Body of pancreas (tissue), 4 donors: Measurements from ENCODE around the gene CYTH1. TPM values are rescaled to one million over a fixed set of nuclear protein-coding genes. Genes with fewer than 3 reads are reported as not detected.

Experiments
- ATAC-seq: fragments of 150-250 bp; one replicate; pipeline ENCODE4 v1.9.1; 2016
- DNase-seq, 4 donors: peaks; one replicate each; pipeline ENCODE4 v3.0.0-alpha.2; 2019
- H3K27ac ChIP-seq, 4 donors: fragments of 200-600 bp; sonication (generic); 1 replicate in 3 of 4; 2 replicates in 1 of 4; pipeline versions ENCODE4 v1.5.1 to v1.6.1; 2016 to 2019; ENCODE audit warnings: mild to moderate bottlenecking in 1 of 4, mixed read lengths in 1 of 4, moderate library complexity in 1 of 4
- H3K27me3 ChIP-seq, 2 donors: fragments of 200-600 bp; sonication (generic); one replicate each; pipeline ENCODE4 v1.6.0; 2016; ENCODE audit warnings: mild to moderate bottlenecking in 1 of 2
- H3K36me3 ChIP-seq, 2 donors: fragments of 200-600 bp; sonication (generic); replicated peaks in 1 of 2; 2 replicates each; pipeline ENCODE4 v1.5.1; 2016; ENCODE audit warnings: low read depth in 2 of 2; ENCODE audit not compliant: insufficient read depth in 1 of 2
- H3K4me1 ChIP-seq: fragments of 200-600 bp; sonication (generic); one replicate; pipeline ENCODE4 v1.6.0; 2016
- H3K4me3 ChIP-seq, 2 donors: fragments of 200-600 bp; sonication (generic); 1 replicate in 1 of 2; 2 replicates in 1 of 2; pipeline ENCODE4 v1.5.1; 2016 to 2019
- H3K9me3 ChIP-seq, 3 donors: fragments of 200-600 bp; sonication (generic); 1 replicate in 2 of 3; 2 replicates in 1 of 3; pipeline ENCODE4 v1.5.1; 2016
- POLR2A ChIP-seq, 3 donors: fragments of 450-650 bp; IDR thresholded peaks; one replicate each; pipeline ENCODE4 v1.6.1; 2016; ENCODE audit warnings: antibody characterized with exemption in 3 of 3, mild to moderate bottlenecking in 2 of 3
- WGBS, 2 donors: methylation state at CpG; one replicate each; pipeline ENCODE4 v1.1.5; 2017; 5-methylcytosine and 5-hydroxymethylcytosine counted together
- intact Hi-C: fragments of 100-400 bp; cut with DNase I; formaldehyde crosslinking; loops from one replicate; pipeline ENCODE4 v1.15.1; 2023
- total RNA-seq, 2 donors: library from RNA; depleted of rRNA; stranded (reverse); fragments of >200 nt; gene quantifications; one replicate each; pipeline ENCODE4 v1.1.0, GENCODE V29; 2016
- TF ChIP-seq, protein P1 (sequence below), 7 experiments: fragments of 450-650 bp in 4 of 7; fragments of 200-600 bp in 3 of 7; sonication (generic) in 3 of 7; IDR thresholded peaks; one replicate each; pipeline ENCODE4 v1.5.1; 2016 to 2019; ENCODE audit warnings: antibody characterized with exemption in 7 of 7

CYTH1 gene
- total RNA-seq, 2 donors from 2014 or later: 32.2 to 60.6 TPM

GRCh38 chr17:78683408-78683961, 98.6 kb downstream of the CYTH1 start:
- Histone ChIP-seq H3K9me3 (no peaks in the 10 kb centered on the region), H3K4me1 (no peaks in the 10 kb centered on the region), H3K27me3 (no peaks in the 10 kb centered on the region), H3K4me3 (no peak overlapping the region), H3K36me3 (peaks cover 9 to 28% of the 10 kb centered on the region in 2 donors), H3K27ac (no peak overlapping the region)
- intact Hi-C loops: no loop called here
- DNase-seq: no peak
- no peak for TF ChIP-seq POLR2A (IDR thresholded peaks at IDR 0.05)
- TF ChIP-seq, protein P1, sequence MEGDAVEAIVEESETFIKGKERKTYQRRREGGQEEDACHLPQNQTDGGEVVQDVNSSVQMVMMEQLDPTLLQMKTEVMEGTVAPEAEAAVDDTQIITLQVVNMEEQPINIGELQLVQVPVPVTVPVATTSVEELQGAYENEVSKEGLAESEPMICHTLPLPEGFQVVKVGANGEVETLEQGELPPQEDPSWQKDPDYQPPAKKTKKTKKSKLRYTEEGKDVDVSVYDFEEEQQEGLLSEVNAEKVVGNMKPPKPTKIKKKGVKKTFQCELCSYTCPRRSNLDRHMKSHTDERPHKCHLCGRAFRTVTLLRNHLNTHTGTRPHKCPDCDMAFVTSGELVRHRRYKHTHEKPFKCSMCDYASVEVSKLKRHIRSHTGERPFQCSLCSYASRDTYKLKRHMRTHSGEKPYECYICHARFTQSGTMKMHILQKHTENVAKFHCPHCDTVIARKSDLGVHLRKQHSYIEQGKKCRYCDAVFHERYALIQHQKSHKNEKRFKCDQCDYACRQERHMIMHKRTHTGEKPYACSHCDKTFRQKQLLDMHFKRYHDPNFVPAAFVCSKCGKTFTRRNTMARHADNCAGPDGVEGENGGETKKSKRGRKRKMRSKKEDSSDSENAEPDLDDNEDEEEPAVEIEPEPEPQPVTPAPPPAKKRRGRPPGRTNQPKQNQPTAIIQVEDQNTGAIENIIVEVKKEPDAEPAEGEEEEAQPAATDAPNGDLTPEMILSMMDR (IDR thresholded peaks at IDR 0.05): no peak
- ATAC-seq: no peak
- WGBS, 2 donors: 94 to 95% methylated on average over 3 to 5 of the region's 5 CpGs

- Histone ChIP-seq H3K36me3 (peaks cover 9 to 21% of the 10 kb centered on the region in 2 donors), H3K4me1 (no peaks in the 10 kb centered on the region), H3K27me3 (no peaks in the 10 kb centered on the region), H3K4me3 (no peak overlapping the region), H3K27ac (no peak overlapping the region), H3K9me3 (no peaks in the 10 kb centered on the region)
- WGBS, 2 donors: 83 to 92% methylated on average over 2 of the region's 2 CpGs
- no peak for TF ChIP-seq POLR2A (IDR thresholded peaks at IDR 0.05)
- TF ChIP-seq, protein P1 (IDR thresholded peaks at IDR 0.05): no peak
- no peak for ATAC-seq
- DNase-seq: no peak
- intact Hi-C loops: no loop called here
Measured at GRCh38 chr17:78682363-78682762, 99.7 kb downstream of the CYTH1 start.

DNA sequence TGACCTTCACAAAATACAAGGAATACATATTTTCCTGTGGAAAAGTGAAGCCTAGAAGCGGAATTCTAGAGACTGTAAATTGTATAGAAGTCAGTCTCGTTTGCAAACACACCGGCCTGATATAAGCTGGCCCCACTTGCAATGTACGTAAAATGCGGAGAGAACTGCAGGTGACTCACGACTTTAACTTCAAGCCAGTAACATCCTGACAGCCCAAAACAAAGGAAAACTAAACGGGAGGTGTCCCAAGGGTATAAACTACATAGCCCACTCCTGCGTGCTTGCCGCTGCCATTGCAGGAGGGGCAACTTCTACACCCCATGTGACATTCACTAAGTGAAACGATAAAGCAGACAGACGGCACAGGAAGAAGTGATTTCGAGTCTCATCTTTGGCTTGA, 101.6 kb downstream of the CYTH1 start:
- H3K9me3 ChIP-seq: no peaks in the 10 kb centered on the region
- H3K36me3 ChIP-seq: peaks cover 9 to 28% of the 10 kb centered on the region in 2 donors
- no peak for TF ChIP-seq POLR2A (IDR thresholded peaks at IDR 0.05)
- TF ChIP-seq, protein P1 (IDR thresholded peaks at IDR 0.05): no peak

DNA sequence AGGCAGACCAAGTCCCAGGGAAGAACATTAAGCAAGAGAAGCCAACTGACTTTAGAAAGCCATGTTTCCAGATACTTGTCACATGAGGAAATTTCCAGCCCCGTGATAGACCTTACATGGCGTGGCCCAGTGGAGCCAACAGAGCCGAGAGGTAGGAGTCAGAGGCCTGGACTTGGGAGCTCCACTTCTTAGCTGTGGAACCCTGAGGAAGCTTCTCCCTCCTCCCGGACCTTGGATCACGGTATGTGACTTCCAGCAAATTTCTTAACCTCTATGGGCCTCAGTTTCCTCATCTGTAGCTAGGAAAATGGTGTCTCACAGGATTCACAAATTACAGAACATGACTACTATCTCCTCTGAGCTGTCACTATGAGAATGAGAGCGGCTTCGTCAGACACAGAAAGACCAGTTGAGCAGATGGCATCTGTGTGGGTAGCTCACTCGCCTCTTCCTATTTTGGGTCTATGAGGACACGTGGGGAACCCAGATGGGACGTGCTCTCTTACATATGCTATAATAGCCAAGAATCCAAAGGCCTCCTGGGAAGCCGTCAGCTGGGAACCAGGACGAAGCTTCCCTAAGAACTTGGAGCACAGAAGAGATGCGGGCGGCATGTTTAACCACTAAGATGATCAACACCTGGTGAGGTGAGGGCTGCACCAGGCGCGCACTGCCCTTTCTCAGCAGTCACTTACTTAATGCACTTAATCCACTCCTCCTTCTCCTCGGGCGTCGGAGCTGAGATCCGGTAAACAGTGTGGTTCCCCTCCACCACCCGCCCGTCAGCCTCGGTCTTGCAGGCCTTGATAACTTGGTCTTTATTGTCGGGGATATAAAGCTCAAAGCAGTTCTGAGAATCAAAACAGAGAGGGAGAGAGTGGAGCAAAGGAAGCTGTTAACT, 102.3 kb downstream of the CYTH1 start:
- H3K9me3 ChIP-seq: no peaks in the 10 kb centered on the region
- TF ChIP-seq, protein P1 (IDR thresholded peaks at IDR 0.05): no peak
- no peak for TF ChIP-seq POLR2A (IDR thresholded peaks at IDR 0.05)
- H3K36me3 ChIP-seq: peaks cover 9 to 33% of the 10 kb centered on the region in 2 donors
- no peaks in the 10 kb centered on the region for H3K27me3 ChIP-seq
- WGBS, 2 donors: 86 to 93% methylated on average over 24 of the region's 24 CpGs
- ATAC-seq (no peak), DNase-seq (no peak)
- H3K4me1 ChIP-seq: peaks cover under 1% of the 10 kb centered on the region
- no peak overlapping the region for H3K4me3 ChIP-seq
- H3K27ac ChIP-seq: no peak overlapping the region
- intact Hi-C loops: no loop called here

More for the DNA sequence above, 101.6 kb downstream of the CYTH1 start:
- Histone ChIP-seq H3K27ac (no peak overlapping the region), H3K4me1 (no peaks in the 10 kb centered on the region), H3K27me3 (no peaks in the 10 kb centered on the region), H3K4me3 (no peak overlapping the region)
- intact Hi-C loops: no loop called here
- no peak for DNase-seq
- no peak for ATAC-seq
- WGBS, 2 donors: 86% methylated on average over 12 of the region's 12 CpGs
